H9 (cell line): ENCODE measurements around the gene APOBEC3B. TPM values are rescaled to one million over a fixed set of nuclear protein-coding genes. Genes with fewer than 3 reads are reported as not detected.

Experiments
- DNase-seq: peaks from one replicate; pipeline ENCODE4 v3.0.0-alpha.2; 2017
- H2AFZ ChIP-seq: one replicate; pipeline ENCODE4 v1.6.1; 2013; ENCODE audit warnings: mild to moderate bottlenecking, low read length, control low read depth, moderate library complexity
- H2AK5ac ChIP-seq: 2 replicates; pipeline ENCODE4 v1.6.1; 2013; ENCODE audit warnings: low read length, control low read depth, mixed read lengths; ENCODE audit not compliant: insufficient read length
- H2BK120ac ChIP-seq: one replicate; pipeline ENCODE4 v1.6.1; 2013; ENCODE audit warnings: low read depth, mild to moderate bottlenecking, low read length, control low read depth, inconsistent platforms; ENCODE audit not compliant: poor library complexity, severe bottlenecking
- H2BK12ac ChIP-seq: 2 replicates; pipeline ENCODE4 v1.6.1; 2013; ENCODE audit warnings: low read length, control low read depth, mixed read lengths, low read depth; ENCODE audit not compliant: insufficient read length
- H2BK15ac ChIP-seq: 2 replicates; pipeline ENCODE4 v1.6.1; 2013; ENCODE audit warnings: low read depth, low read length, control low read depth
- H2BK20ac ChIP-seq: one replicate; pipeline ENCODE4 v1.6.1; 2013; ENCODE audit warnings: low read depth, mild to moderate bottlenecking, low read length, control low read depth, inconsistent platforms; ENCODE audit not compliant: poor library complexity, severe bottlenecking
- H2BK5ac ChIP-seq: 2 replicates; pipeline ENCODE4 v1.6.1; 2013; ENCODE audit warnings: low read length, control low read depth, mixed read lengths; ENCODE audit not compliant: insufficient read length
- H3K14ac ChIP-seq: 2 replicates; pipeline ENCODE4 v1.6.1; 2013; ENCODE audit warnings: low read length, control low read depth; ENCODE audit not compliant: insufficient read depth
- H3K18ac ChIP-seq: 2 replicates; pipeline ENCODE4 v1.6.1; 2013; ENCODE audit warnings: low read depth, mild to moderate bottlenecking, mixed read lengths, low read length, control low read depth; ENCODE audit not compliant: insufficient read length
- H3K23ac ChIP-seq: 2 replicates; pipeline ENCODE4 v1.6.1; 2013; ENCODE audit warnings: low read length, control low read depth, mixed read lengths, low read depth; ENCODE audit not compliant: insufficient read length
- H3K23me2 ChIP-seq: 2 replicates; pipeline ENCODE4 v1.6.1; 2013; ENCODE audit warnings: low read depth, mild to moderate bottlenecking, mixed read lengths, low read length, control low read depth; ENCODE audit not compliant: insufficient read length, poor library complexity, severe bottlenecking
- H3K27ac ChIP-seq: 2 replicates; pipeline ENCODE4 v1.5.1; 2013; ENCODE audit warnings: low read length, control low read depth, mixed read lengths, low read depth; ENCODE audit not compliant: insufficient read length
- H3K27me3 ChIP-seq: 2 replicates; pipeline ENCODE4 v1.6.1; 2013; ENCODE audit warnings: low read length, control low read depth, inconsistent platforms; ENCODE audit not compliant: insufficient read depth
- H3K4ac ChIP-seq: 2 replicates; pipeline ENCODE4 v1.6.1; 2013; ENCODE audit warnings: low read depth, mild to moderate bottlenecking, control low read depth, inconsistent platforms, low read length, moderate library complexity
- H3K4me1 ChIP-seq: 2 replicates; pipeline ENCODE4 v1.6.1; 2013; ENCODE audit warnings: low read length, control low read depth, inconsistent platforms; ENCODE audit not compliant: insufficient read depth
- H3K4me2 ChIP-seq: 2 replicates; pipeline ENCODE4 v1.6.1; 2013; ENCODE audit warnings: low read length, control low read depth, mixed read lengths; ENCODE audit not compliant: insufficient read length, insufficient read depth
- H3K56ac ChIP-seq: 2 replicates; pipeline ENCODE4 v1.6.1; 2013; ENCODE audit warnings: low read depth, mild to moderate bottlenecking, mixed read lengths, low read length, control low read depth; ENCODE audit not compliant: insufficient read length
- H3K79me1 ChIP-seq: 2 replicates; pipeline ENCODE4 v1.6.1; 2013; ENCODE audit warnings: low read depth, mild to moderate bottlenecking, moderate library complexity, low read length, control low read depth, inconsistent platforms; ENCODE audit not compliant: insufficient read depth, poor library complexity, severe bottlenecking
- H3K79me2 ChIP-seq: 2 replicates; pipeline ENCODE4 v1.6.1; 2013; ENCODE audit warnings: low read length, control low read depth, inconsistent platforms; ENCODE audit not compliant: insufficient read depth
- H3K9ac ChIP-seq: 2 replicates; pipeline ENCODE4 v1.6.1; 2013; ENCODE audit warnings: low read length, control low read depth, mixed read lengths; ENCODE audit not compliant: insufficient read length; ENCODE audit errors: extremely low read depth
- H3K9me3 ChIP-seq: one replicate; pipeline ENCODE4 v1.6.1; 2013; ENCODE audit warnings: low read depth, low read length, inconsistent platforms; ENCODE audit not compliant: control insufficient read depth
- H3T11ph ChIP-seq: one replicate; pipeline ENCODE4 v1.6.1; 2013; ENCODE audit warnings: mild to moderate bottlenecking, low read length, control low read depth, inconsistent platforms
- H4K20me1 ChIP-seq: one replicate; pipeline ENCODE4 v1.6.1; 2013; ENCODE audit not compliant: control insufficient read depth, insufficient read length, insufficient read depth
- H4K5ac ChIP-seq: 2 replicates; pipeline ENCODE4 v1.6.1; 2013; ENCODE audit warnings: low read depth, mild to moderate bottlenecking, mixed read lengths, low read length, control low read depth; ENCODE audit not compliant: insufficient read length
- H4K8ac ChIP-seq: replicated peaks from 2 replicates; pipeline ENCODE4 v1.6.1; 2013; ENCODE audit warnings: low read length, control low read depth, mixed read lengths, low read depth; ENCODE audit not compliant: insufficient read length
- H4K91ac ChIP-seq: 2 replicates; pipeline ENCODE4 v1.6.1; 2013; ENCODE audit warnings: low read depth, mild to moderate bottlenecking, moderate library complexity, mixed read lengths, low read length, control low read depth; ENCODE audit not compliant: insufficient read length
- H3K27ac Mint-ChIP-seq, 3 experiments: 2 replicates in 2 of 3; 3 replicates in 1 of 3; pipeline ENCODE4 v1.8.0; 2020 to 2021; ENCODE audit warnings: mixed read lengths in 3 of 3, mild to moderate bottlenecking in 1 of 3, moderate library complexity in 1 of 3
- H3K27me3 Mint-ChIP-seq: 2 replicates; pipeline ENCODE4 v1.8.0; 2021; ENCODE audit warnings: low read depth, mild to moderate bottlenecking, moderate library complexity, mixed read lengths
- H3K36me3 Mint-ChIP-seq, 3 experiments: 2 replicates in 2 of 3; 3 replicates in 1 of 3; pipeline ENCODE4 v1.8.0; 2020 to 2021; ENCODE audit warnings: low read depth in 3 of 3, mixed read lengths in 3 of 3; ENCODE audit not compliant: insufficient read depth in 1 of 3
- H3K4me1 Mint-ChIP-seq, 2 experiments: 2 replicates each; pipeline ENCODE4 v1.8.0; 2020; ENCODE audit warnings: mixed read lengths in 2 of 2
- H3K4me3 Mint-ChIP-seq, 2 experiments: 2 replicates in 1 of 2; 3 replicates in 1 of 2; pipeline ENCODE4 v1.8.0; 2020 to 2021; ENCODE audit warnings: mild to moderate bottlenecking in 2 of 2, mixed read lengths in 2 of 2, moderate library complexity in 1 of 2
- H3K9me3 Mint-ChIP-seq, 2 experiments: 2 replicates in 1 of 2; 3 replicates in 1 of 2; pipeline ENCODE4 v1.8.0; 2020; ENCODE audit warnings: mild to moderate bottlenecking in 2 of 2, mixed read lengths in 2 of 2, moderate library complexity in 1 of 2
- CTCF ChIP-seq: fragments of 200-600 bp; sonication (generic); conservative IDR thresholded peaks from 3 replicates; pipeline ENCODE4 v1.8.0; 2021; ENCODE audit warnings: antibody characterized with exemption, mild to moderate bottlenecking
- WGBS: extraction: QIAGEN DNeasy Blood & Tissue Kit; methylation state at CpG from one replicate; pipeline ENCODE4 v1.1.7; 2013; ENCODE audit warnings: missing lambda C conversion rate, low lambda C conversion rate, mixed read lengths; ENCODE audit not compliant: insufficient read length; ENCODE audit errors: extremely low coverage; 5-methylcytosine and 5-hydroxymethylcytosine counted together
- total RNA-seq: library from RNA; stranded (reverse); gene quantifications from 2 replicates; pipeline ENCODE4 v1.2.1, GENCODE V29; 2021

APOBEC3B gene
- total RNA-seq, 1 experiment from 2014 or later, result 29.0 TPM

- H4K8ac ChIP-seq, result no peak overlapping the region
- no peak overlapping the region for H3K23ac ChIP-seq
- H3K27me3 ChIP-seq, result no peaks in the 10 kb centered on the region
- H3K9ac ChIP-seq, result no peak overlapping the region
- H3K27ac ChIP-seq, result no peak overlapping the region
- H3K23me2 ChIP-seq, result no peaks in the 10 kb centered on the region
- Mint-ChIP-seq H3K27me3 (peaks cover 26% of the 10 kb centered on the region), H3K9me3 (no peaks in the 10 kb centered on the region), H3K27ac (0 out of 7 replicates have a peak overlapping the region, but pooled peaks of 2 of the 3 experiments have one; percentile 17 to 40), H3K4me1 (peaks cover 3 to 4% of the 10 kb centered on the region in 2 experiments; a peak in 3 of 4 replicates), H3K36me3 (no peaks in the 10 kb centered on the region), H3K4me3 (no peak overlapping the region)
- H3T11ph ChIP-seq, result no peak overlapping the region
- H3K14ac ChIP-seq, result no peak overlapping the region
- H2BK15ac ChIP-seq, result no peak overlapping the region
- H2BK12ac ChIP-seq, result no peak overlapping the region
- no peaks in the 10 kb centered on the region for H3K4me1 ChIP-seq
- no peaks in the 10 kb centered on the region for H3K9me3 ChIP-seq
- H4K91ac ChIP-seq, result no peak overlapping the region
- no peak overlapping the region for H3K4ac ChIP-seq
- no peak overlapping the region for H2AK5ac ChIP-seq
- H3K79me1 ChIP-seq, result no peaks in the 10 kb centered on the region
- no peak for DNase-seq
- no peak overlapping the region for H3K56ac ChIP-seq
- H2BK20ac ChIP-seq, result no peak overlapping the region
- WGBS, result no CpG with 5 or more reads among the region's 3 CpGs
- H4K5ac ChIP-seq, result no peak overlapping the region
- H2BK120ac ChIP-seq, result no peak overlapping the region
- no peaks in the 10 kb centered on the region for H4K20me1 ChIP-seq
- H3K18ac ChIP-seq, result no peak overlapping the region
- no peak overlapping the region for H3K4me2 ChIP-seq
- H2BK5ac ChIP-seq, result no peak overlapping the region
- H3K79me2 ChIP-seq, result no peaks in the 10 kb centered on the region
- no peak overlapping the region for H2AFZ ChIP-seq
- TF ChIP-seq CTCF, result no peak
Measured at GRCh38 chr22:38955926-38956325, 26.2 kb upstream of the APOBEC3B start.
